ENCODE measurements around the gene BCAR1. TPM values are rescaled to one million over a fixed set of nuclear protein-coding genes. Genes with fewer than 3 reads are reported as not detected.
A peak's percentile ranks its signal among the peaks of the same experiment; 100 is the strongest.

The BCAR1 gene
- total and polyA plus RNA-seq, 2 of the 13 experiments (the other 11 are each of a cell fraction or from before 2014, with no cell fraction given), result 48.1 to 51.7 TPM

DNA sequence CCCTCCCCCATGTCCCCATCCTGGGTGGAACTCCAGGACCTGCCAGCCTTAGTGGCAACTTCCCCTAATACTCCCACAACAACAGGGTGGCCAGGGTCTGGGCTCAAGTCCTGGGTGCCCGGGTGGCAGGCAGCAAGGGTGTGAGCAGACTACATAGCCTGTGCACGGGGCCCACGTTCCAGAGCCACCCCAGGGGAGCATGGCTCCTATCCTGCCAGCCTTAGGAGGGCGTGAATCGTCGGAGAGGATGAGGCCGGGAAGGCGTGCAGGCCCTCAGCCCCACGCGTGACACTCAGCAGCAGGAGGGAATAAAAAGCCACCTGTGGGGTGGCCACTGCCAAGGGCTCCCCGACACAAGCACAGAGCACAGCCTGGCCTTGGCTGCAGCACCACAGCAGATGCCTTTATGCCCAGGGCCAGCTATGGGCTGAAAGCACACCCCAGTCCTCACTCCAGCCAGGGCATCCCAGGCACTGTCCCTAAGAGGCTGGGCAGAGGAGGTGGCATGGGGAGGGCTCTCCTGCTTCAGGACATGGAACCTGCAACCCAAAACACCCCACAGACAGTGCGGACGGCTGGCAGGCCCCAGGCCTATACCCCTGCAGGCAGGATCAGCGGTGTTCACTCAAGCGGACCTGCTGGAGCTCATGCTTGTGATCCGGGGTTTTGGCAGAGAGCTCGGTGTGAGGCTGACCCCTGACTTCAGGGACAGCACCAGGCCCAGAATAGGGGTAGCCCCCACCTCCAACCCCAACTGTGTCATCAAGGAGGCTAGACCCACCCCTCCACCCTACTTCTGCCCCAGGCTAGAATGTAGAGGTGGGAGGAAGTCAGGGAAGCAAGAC lies 2.7 kb downstream of the BCAR1 start (continued):
- TF ChIP-seq ZNF83 (CRISPR knock-in tag; IDR thresholded peaks at IDR 0.05; ENCODE audit: borderline replicate concordance) (no peak), PITX1 (CRISPR knock-in tag; IDR thresholded peaks at IDR 0.05) (no peak), STAT5B (CRISPR knock-in tag; IDR thresholded peaks at IDR 0.05) (no peak), HNRNPL (IDR thresholded peaks at IDR 0.05; ENCODE audit: low read depth, low read length) (peak; percentile 93), RBM39 (IDR thresholded peaks at IDR 0.05; ENCODE audit: low read depth, low read length, poor library complexity, severe bottlenecking) (peak; percentile 46), KLF15 (CRISPR knock-in tag; IDR thresholded peaks at IDR 0.05; ENCODE audit: borderline replicate concordance) (no peak), ZNF761 (CRISPR knock-in tag; conservative IDR thresholded peaks at IDR 0.05) (0 out of 2 replicates have a peak, but pooled peaks have one; percentile 31), ZNF572 (CRISPR knock-in tag; IDR thresholded peaks at IDR 0.05) (0 out of 2 replicates have a peak, but pooled peaks have one; percentile 37), AGO2 (optimal IDR thresholded peaks at IDR 0.05; ENCODE audit: low read depth, low read length) (peak; percentile 97), ZFX (CRISPR knock-in tag; IDR thresholded peaks at IDR 0.05; ENCODE audit: low read depth) (peak; percentile 18; the same call in 1 of the 2 replicates), ZC3H13 (CRISPR knock-in tag; IDR thresholded peaks at IDR 0.05) (0 out of 2 replicates have a peak, but pooled peaks have one; percentile 38), RBFOX2 (IDR thresholded peaks at IDR 0.05; ENCODE audit: low read depth, low read length) (peak; percentile 65; the same call in 1 of the 2 replicates), CBX1 (IDR thresholded peaks at IDR 0.05; ENCODE audit: low read depth) (no peak), ZNF329 (CRISPR knock-in tag; IDR thresholded peaks at IDR 0.05; ENCODE audit: low read depth) (0 out of 2 replicates have a peak, but pooled peaks have one; percentile 6), HIVEP1 (CRISPR knock-in tag; IDR thresholded peaks at IDR 0.05) (no peak), JUND (CRISPR knock-in tag; IDR thresholded peaks at IDR 0.05) (no peak), BORCS8-MEF2B (CRISPR knock-in tag; IDR thresholded peaks at IDR 0.05) (0 out of 2 replicates have a peak, but pooled peaks have one; percentile 7), ZNF768 (CRISPR knock-in tag; IDR thresholded peaks at IDR 0.05) (no peak)
- TF ChIP-seq, protein P1, sequence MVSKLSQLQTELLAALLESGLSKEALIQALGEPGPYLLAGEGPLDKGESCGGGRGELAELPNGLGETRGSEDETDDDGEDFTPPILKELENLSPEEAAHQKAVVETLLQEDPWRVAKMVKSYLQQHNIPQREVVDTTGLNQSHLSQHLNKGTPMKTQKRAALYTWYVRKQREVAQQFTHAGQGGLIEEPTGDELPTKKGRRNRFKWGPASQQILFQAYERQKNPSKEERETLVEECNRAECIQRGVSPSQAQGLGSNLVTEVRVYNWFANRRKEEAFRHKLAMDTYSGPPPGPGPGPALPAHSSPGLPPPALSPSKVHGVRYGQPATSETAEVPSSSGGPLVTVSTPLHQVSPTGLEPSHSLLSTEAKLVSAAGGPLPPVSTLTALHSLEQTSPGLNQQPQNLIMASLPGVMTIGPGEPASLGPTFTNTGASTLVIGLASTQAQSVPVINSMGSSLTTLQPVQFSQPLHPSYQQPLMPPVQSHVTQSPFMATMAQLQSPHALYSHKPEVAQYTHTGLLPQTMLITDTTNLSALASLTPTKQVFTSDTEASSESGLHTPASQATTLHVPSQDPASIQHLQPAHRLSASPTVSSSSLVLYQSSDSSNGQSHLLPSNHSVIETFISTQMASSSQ (IDR thresholded peaks at IDR 0.05; ENCODE audit: low read depth), result no peak
- TF ChIP-seq, protein P1 (CRISPR knock-in tag; IDR thresholded peaks at IDR 0.05; ENCODE audit: borderline replicate concordance), result no peak
- TF ChIP-seq, protein P2, sequence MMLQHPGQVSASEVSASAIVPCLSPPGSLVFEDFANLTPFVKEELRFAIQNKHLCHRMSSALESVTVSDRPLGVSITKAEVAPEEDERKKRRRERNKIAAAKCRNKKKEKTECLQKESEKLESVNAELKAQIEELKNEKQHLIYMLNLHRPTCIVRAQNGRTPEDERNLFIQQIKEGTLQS (CRISPR knock-in tag; IDR thresholded peaks at IDR 0.05), result no peak
- TF ChIP-seq, protein P3, sequence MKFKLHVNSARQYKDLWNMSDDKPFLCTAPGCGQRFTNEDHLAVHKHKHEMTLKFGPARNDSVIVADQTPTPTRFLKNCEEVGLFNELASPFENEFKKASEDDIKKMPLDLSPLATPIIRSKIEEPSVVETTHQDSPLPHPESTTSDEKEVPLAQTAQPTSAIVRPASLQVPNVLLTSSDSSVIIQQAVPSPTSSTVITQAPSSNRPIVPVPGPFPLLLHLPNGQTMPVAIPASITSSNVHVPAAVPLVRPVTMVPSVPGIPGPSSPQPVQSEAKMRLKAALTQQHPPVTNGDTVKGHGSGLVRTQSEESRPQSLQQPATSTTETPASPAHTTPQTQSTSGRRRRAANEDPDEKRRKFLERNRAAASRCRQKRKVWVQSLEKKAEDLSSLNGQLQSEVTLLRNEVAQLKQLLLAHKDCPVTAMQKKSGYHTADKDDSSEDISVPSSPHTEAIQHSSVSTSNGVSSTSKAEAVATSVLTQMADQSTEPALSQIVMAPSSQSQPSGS (CRISPR knock-in tag; IDR thresholded peaks at IDR 0.05), result no peak
- TF ChIP-seq, protein P4, sequence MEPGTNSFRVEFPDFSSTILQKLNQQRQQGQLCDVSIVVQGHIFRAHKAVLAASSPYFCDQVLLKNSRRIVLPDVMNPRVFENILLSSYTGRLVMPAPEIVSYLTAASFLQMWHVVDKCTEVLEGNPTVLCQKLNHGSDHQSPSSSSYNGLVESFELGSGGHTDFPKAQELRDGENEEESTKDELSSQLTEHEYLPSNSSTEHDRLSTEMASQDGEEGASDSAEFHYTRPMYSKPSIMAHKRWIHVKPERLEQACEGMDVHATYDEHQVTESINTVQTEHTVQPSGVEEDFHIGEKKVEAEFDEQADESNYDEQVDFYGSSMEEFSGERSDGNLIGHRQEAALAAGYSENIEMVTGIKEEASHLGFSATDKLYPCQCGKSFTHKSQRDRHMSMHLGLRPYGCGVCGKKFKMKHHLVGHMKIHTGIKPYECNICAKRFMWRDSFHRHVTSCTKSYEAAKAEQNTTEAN (CRISPR knock-in tag; conservative IDR thresholded peaks at IDR 0.05), result no peak

All from HepG2 (cell line).